Thyroid gland (tissue), 4 donors: ENCODE results near the gene YJU2.
"Not testable (repeated sequence)": the region's sequence is repeated elsewhere in the genome, so short reads cannot be mapped to it uniquely, and the experiment has no call there.

ENCODE experiments used
- CTCF ChIP-seq, 6 experiments: fragments of 200-600 bp in 3 of 6; fragments of 450-650 bp in 3 of 6; sonication (generic) in 3 of 6; IDR thresholded peaks; one replicate each; pipeline ENCODE4 v1.5.1; 2016 to 2019; ENCODE audit warnings: antibody characterized with exemption in 6 of 6, mild to moderate bottlenecking in 2 of 6, inconsistent platforms in 1 of 6, moderate library complexity in 1 of 6
- POLR2A ChIP-seq, 2 donors: fragments of 450-650 bp; IDR thresholded peaks; one replicate each; pipeline ENCODE4 v1.6.1; 2017; ENCODE audit warnings: antibody characterized with exemption in 2 of 2, mild to moderate bottlenecking in 2 of 2, moderate library complexity in 1 of 2

GRCh38 chr19:4231521-4231920 is 15.4 kb upstream of the YJU2 start:
- not testable (repeated sequence) for TF ChIP-seq CTCF, POLR2A (IDR thresholded peaks at IDR 0.05)
